Fibroblast of lung (primary cell): ENCODE measurements around the gene ATP11C.

Experiments
- EZH2 ChIP-seq: IDR thresholded peaks from 2 replicates; pipeline ENCODE4 v1.5.1; 2012; ENCODE audit warnings: low read length, control low read depth, mild to moderate bottlenecking; ENCODE audit errors: missing control alignments
- TF ChIP-seq, protein P1 (sequence below), 2 donors: IDR thresholded peaks in 1 of 2; conservative IDR thresholded peaks in 1 of 2; 1 replicate in 1 of 2; 2 replicates in 1 of 2; pipeline ENCODE4 v1.5.1; 2011 to 2012; ENCODE audit warnings: low read length in 2 of 2, control low read depth in 1 of 2, inconsistent platforms in 1 of 2, low read depth in 1 of 2, mild to moderate bottlenecking in 1 of 2

DNA sequence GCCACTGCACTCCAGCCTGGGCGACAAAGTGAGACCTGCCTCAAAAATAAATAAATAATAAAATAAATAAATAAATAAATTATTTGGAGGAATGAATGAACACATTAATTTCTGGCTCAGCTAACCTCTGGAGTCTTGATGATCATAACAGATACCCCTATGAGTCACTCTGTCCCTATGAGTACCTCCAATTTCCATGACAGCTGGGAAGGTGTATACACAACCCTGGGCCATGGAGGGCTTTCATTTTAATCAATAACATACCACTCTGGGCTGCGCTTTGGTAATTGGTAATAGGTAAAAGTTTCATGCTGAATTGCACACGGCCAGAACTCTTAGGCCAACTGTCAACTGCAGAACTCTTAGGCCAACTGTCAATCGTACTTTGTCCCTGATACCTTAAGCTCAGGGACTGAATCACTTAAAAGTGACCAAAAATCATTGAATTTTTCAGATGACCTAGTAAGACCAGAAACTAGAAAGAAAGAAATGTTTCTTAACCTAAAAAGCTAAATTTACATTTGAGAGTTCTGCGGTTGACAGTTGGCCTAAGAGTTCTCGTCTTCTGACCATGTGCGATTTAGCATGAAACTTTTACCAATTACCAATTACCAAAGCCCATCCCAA lies 112.4 kb downstream of the ATP11C start:
- TF ChIP-seq, protein P1, sequence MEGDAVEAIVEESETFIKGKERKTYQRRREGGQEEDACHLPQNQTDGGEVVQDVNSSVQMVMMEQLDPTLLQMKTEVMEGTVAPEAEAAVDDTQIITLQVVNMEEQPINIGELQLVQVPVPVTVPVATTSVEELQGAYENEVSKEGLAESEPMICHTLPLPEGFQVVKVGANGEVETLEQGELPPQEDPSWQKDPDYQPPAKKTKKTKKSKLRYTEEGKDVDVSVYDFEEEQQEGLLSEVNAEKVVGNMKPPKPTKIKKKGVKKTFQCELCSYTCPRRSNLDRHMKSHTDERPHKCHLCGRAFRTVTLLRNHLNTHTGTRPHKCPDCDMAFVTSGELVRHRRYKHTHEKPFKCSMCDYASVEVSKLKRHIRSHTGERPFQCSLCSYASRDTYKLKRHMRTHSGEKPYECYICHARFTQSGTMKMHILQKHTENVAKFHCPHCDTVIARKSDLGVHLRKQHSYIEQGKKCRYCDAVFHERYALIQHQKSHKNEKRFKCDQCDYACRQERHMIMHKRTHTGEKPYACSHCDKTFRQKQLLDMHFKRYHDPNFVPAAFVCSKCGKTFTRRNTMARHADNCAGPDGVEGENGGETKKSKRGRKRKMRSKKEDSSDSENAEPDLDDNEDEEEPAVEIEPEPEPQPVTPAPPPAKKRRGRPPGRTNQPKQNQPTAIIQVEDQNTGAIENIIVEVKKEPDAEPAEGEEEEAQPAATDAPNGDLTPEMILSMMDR (conservative IDR thresholded peaks at IDR 0.05 in 1 of 2, IDR thresholded peaks at IDR 0.05 in 1 of 2; ENCODE audit: low read depth in 1 of 2, low read length in 2 of 2) = no peak
- no peak for TF ChIP-seq EZH2
